HFF-Myc (cell line): ENCODE data around the gene CSNK1A1L.

Source experiments
- DNase-seq: peaks from one replicate; pipeline ENCODE4 v3.0.0-alpha.2; 2011; ENCODE audit warnings: low read depth; ENCODE audit errors: extremely low read depth
- H3K4me3 ChIP-seq: replicated peaks from 2 replicates; pipeline ENCODE4 v1.5.1; 2011; ENCODE audit warnings: low read depth, mild to moderate bottlenecking, control low read depth, low read length
- CTCF ChIP-seq: IDR thresholded peaks from 2 replicates; pipeline ENCODE4 v1.5.1; 2012; ENCODE audit warnings: mild to moderate bottlenecking, low read depth, low read length, control low read depth; ENCODE audit errors: missing control alignments

CSNK1A1L gene

GRCh38 chr13:37109051-37109678 is 3.7 kb upstream of the CSNK1A1L start:
- DNase-seq, result peak; percentile 30
- no peak overlapping the region for H3K4me3 ChIP-seq
- peak; percentile 46 for TF ChIP-seq CTCF

GRCh38 chr13:37107868-37108267 is 2.4 kb upstream of the CSNK1A1L start:
- no peak for DNase-seq
- no peak overlapping the region for H3K4me3 ChIP-seq
- no peak for TF ChIP-seq CTCF

- no peak for TF ChIP-seq CTCF
- H3K4me3 ChIP-seq, result no peak overlapping the region
- DNase-seq, result no peak
These were observed 2.0 kb upstream of the CSNK1A1L start for GRCh38 chr13:37107456-37107855.

GRCh38 chr13:37106642-37107041 is 1.2 kb upstream of the CSNK1A1L start:
- DNase-seq, result no peak
- no peak overlapping the region for H3K4me3 ChIP-seq
- TF ChIP-seq CTCF, result no peak

- no peak for DNase-seq
- no peak for TF ChIP-seq CTCF
- no peak overlapping the region for H3K4me3 ChIP-seq
These were observed 2.6 kb downstream of the CSNK1A1L start for GRCh38 chr13:37102896-37103295.

- TF ChIP-seq CTCF, result no peak
- no peak for DNase-seq
- no peak overlapping the region for H3K4me3 ChIP-seq
These were observed 4.3 kb downstream of the CSNK1A1L start for GRCh38 chr13:37101201-37101600.

- DNase-seq, result no peak
- TF ChIP-seq CTCF, result no peak
- no peak overlapping the region for H3K4me3 ChIP-seq
These were observed 4.7 kb downstream of the CSNK1A1L start for GRCh38 chr13:37100731-37101130.
